NCI-H2029 (cell line): Measurements from ENCODE around the gene SNX19.

Experiments used
- DNase-seq: peaks from one replicate; lab custom pipeline; 2025; lab: John Stamatoyannopoulos, UW

Gene SNX19

DNA sequence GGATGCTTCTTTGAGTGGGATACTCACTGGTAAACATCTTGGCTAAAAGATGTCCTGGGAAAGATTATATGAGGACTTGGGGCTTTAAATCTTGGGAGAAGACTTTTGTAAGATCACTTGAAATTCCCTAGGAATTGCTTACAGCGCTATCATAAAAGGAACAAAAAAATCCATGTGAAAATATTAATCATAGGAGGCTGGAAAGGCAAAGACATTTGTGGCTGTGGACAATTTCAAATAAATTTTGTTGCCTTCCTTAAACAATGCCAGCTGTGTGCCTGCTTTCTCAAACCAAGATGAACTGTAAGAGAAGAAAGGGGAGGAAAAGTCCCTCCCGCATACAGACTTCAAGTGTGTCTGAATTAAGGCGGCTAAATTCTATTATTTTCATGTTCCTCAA, 75.6 kb downstream of the SNX19 start:
- DNase-seq: no peak

DNA sequence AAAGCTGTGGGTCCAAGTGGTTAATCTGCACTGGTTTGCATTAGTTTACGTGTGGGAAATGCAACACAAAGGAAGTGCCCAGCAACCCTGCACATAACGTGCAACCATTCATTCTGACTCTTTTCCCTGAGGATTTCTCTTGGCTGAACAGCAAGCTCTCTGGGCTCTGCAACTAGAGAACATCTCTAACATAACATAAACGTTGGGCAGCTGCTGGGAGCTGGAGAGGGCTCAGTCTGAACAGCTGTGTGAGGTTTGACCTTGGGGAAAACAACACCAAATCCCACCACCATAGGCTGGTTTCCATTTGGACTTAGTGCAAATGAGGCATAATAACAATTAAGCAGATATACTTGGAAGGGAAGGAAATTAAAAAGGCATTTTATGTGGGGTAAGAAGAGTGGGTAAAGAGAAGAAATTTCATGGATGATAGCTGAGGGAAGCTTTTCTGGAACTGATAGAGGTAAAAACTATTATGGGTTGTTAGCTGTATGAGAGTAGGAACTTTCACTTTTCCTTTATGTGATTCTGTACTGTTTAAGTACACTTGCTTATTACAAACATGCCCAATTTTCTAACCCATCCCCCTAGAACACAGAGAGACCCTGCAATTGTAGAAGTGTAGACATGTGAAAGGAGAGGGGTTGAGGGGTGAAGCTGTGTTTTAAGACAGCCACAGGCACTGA, 76.2 kb downstream of the SNX19 start:
- no peak for DNase-seq

DNA sequence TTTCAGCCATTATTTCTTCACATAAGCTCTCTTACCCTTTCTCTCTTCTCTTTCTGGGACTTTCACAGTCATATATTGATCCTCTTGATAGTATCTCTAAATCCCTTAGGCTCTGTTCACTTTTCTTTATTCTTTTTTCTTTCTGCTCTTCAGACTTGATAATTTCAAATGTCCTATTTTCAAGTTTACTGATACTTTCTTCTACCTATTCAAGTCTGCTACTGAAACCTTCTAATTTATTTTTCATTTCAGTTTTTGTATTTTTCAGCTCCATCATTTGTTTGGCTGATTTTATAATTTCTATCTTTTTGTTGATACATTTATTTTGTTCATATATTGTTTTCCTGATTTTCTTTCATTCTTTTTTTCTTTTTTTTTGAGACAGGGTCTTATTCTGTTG, 79.1 kb downstream of the SNX19 start:
- DNase-seq: no peak

DNA sequence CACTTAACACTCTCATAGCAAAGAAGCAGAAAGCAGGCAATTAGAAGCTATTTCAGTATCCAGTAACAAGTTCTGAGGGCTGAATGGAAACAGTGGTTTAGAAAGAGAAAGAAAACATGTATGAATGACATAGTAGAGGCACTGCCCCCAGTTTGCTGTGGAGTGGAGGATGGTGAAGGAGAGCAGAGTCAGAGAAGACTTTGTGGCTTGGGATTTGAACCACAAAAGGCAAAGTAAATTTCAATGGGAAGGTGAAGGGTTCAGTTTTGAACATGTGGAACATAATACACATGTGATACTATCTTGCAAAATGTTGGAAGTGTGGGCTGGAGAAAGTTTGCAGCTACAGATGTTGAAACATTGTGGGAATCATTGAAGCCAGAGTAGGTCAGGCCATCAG, 81.4 kb downstream of the SNX19 start:
- DNase-seq: no peak

DNA sequence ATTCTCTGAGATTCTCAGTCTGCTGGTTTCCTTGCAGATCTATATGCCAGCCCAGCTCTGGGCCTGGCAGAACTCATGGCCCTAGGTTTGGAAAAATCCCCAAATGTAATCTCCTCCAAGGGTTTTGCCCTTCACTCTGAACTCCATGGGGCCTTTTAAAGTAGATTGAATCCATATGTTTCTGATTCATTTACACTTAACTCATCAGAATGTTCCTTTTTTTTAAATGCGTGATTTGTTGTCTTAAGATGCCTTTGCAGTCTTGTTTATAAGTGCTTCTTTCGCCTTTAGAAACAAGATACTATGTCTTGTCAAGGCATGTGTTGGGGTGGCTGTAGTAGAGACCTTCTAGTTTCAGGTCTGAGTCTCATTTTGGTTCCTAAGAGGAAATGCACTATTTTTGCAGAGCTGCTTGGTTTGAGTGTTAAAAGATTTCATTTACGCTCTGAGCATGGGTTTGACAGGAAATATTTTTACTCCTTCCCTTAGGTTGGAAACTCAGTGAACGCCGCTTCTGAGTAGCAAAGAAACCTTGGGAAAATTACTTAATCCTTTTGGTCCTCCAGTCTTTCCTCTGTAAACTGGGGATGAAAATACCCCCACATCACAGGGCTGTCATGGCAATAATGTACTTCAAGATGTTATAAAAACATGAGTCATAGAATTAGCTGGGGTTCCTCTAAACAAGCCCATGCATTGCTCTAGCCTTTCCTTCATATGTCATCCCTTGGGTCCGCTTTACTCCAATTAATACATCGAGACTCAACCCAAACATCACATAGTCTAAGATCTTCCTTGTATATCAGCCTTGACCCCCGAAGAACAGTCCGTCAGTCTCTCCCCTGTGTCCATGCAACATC, 83.5 kb downstream of the SNX19 start:
- no peak for DNase-seq

DNA sequence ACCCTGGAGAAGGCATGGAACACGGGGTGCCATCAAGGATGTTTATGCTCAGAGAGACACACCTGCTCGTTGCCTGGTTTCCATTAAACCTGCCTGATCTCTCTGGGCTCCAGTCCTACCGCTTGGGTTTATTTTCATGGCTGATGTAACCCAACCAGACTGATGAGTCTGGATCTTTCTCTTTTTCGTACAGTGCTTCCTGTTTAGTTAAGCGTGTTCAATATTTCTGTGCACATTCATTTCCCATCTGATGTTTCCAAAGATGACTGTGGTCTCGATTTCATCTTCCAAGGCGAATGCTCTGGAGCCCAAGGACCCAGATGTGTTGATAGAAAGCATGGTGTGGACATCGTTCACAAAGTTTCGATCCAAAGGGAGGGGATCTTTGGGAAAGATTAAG, 84.3 kb downstream of the SNX19 start:
- DNase-seq: no peak

DNA sequence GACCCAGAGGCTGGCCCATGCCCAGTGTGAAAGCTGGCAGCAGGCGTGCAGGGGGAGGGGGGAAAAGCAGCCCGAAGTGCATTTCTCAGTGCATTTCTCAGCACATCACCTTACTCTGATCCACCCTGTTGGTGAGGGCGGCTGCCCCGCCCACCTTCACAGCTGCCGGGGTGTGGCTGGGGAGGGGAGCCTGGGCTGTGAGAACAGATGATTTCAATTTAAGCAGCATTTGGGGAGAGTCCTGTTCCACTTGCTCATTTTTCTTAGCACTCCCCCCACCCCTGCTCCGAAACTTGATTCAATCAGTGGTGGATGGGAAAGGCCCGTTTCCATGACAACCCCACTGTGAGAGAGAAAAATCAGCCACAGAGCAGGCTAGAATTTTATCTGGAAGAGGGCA, 84.8 kb downstream of the SNX19 start:
- DNase-seq: no peak

DNA sequence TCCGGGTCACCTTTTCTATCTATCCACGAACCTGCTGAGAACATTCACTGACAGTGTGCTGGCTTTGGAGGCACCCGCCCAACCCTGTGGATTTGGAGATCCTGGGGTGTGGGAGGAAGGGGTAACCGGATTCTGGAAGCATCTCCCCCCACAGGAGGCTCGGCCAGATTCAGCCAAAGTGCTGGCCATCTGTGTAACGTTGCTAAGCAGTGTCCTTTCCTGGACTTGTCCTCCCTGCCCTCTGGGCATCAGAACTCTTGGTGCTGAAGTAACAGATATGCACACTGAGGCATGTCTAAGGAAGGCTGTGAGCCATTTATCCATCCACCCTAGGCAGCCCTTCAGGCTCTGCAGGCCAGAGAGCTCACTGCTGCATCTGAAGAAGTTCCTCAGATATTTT, 85.7 kb downstream of the SNX19 start:
- DNase-seq: no peak

DNA sequence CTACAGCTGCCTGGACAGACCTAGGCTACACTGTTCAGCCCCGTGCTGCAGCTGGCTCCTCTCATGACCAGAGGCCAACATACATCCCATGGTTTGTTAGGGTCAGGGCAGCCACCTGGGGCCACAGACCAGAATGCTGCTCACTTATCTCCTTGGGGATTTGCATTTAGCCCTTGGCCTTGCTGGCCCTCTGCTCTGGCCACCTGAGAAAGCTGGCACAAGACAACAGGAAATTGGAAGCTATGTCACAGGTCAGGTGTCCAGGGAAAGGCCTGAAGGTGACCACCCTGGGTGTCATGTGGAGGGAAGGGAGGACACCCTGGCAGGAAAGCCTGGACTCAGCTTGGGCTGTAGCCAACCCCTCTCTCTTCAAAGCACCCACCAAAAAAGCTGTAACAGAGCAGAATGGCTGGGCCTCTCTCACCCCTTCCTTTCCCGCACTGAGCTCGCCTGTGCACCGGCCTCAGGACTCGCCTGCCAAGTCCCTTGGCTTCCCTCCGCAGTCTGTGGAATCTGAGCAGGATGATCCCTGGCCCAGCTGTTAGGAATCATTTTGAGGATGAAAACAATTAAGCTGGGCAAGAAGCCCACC, 86.3 kb downstream of the SNX19 start:
- no peak for DNase-seq

DNA sequence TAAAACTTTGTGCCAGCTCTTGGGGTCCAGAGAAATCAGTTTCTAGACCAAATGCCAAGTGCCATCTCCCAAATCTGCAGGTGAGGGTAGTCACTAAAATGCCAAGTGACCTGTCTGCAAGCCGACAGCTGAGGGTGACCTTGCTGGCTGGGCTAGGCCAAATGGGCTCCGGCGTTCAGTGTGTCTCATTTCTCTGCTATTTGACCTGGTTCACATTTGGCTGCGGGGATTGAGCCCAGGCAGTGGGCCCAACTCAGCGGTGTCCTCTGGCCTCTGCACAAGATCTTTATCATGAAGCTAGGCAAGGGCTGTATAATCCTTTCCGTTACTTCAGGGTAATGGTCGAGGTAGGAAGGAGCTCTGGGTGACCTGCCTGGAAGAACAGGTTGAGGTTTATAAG, 87.5 kb downstream of the SNX19 start:
- no peak for DNase-seq

DNA sequence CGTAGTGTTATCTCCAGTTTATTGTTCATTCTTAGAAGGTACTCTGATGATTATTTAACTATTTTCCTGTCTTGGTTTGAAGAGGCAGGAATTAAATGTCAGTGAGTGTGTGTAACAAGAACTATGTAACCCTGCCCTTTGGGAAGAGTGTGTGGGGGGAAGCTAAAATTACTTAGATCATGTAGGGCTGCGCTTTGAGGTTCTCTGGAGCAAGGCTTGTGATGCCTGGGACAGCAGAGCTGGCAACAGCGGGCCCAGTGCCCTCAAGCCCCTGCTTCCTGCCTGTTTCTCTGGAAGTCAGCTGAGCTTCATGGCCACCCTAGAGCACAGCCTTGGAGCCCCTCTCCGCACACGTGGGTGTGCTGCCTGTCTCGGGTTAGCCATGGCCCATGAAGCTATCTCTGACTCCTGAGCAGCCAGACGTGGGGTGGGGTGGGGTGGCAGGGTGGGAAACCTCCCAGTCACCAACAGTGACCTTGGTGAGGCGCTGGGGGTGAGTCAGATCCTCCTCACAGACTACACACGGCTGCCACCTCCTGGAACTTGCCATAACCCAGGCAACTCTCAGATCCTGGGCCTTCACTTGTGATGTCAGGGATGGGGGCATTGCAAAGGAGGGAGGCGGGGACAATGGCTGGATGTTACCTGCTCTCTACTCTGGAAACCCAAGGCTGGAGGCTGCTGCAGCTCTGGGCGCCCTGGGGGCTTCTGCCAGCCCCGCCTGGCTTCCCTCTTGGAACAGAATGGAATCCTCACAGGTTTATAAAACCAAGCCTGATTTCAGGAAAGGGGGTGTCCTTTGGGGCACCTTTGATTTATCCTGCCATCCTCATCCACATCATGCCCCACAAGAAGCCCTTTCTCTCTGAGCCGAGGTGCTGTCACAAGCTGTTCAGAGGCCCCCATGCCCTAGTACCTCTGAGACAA, 88.6 kb downstream of the SNX19 start:
- no peak for DNase-seq

DNA sequence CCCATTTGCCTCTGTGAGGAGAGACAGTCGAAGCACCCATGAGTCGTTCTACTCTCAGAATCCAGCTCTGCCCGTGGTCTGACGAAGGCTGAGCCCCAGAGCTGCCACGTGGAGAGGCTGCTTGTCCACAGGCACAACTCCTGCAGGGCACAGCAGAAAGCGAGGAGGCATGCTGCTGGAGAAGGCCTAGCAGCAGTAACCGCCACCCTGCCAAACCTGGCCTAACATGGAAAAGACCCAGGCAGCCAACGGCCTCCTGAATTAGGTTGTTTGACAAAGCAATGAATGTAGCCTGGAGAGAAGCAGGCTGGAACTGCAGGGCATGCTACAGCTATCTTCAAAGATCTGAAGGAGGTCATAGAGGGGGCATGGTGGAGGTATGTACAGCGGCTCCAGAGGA, 89.7 kb downstream of the SNX19 start:
- no peak for DNase-seq

DNA sequence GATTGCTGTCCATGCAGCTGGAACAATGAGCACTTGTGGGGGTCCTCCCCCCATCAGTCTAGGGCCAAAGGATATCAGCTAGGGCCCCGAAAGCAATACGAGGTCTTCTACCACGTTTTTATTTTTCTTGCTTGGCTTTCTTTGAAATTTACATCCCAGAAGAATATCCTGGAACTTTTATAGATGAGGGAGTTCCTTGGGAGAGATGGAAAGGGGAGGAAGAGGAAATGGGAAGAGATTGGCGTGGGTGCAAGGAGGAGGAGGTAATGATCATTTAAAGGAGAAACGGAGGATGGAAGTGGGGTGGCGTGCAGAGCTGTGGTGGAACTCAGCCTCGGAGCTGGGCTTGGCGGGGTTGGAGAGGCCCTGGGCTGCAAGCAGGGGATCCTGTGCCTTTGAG, 90.3 kb downstream of the SNX19 start:
- DNase-seq: no peak

DNA sequence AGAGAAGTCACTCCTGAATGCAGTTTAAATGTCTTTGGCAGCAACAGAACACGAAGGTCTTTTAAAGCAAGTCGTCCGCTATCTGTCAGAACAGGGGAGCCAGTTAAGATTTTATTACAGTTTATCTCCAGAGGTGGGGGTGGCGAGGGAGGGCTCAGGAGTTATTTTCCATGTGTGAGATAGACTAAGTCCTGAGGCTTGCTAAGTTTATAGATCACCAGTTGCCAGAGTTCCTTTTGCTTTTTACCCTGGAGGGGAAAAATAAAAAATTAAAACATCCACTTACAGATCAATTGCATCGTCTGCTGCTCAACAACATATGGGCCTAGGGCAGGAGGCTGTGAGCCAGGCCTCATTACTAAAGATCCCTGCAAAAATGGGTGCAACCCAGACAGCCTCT, 90.7 kb downstream of the SNX19 start:
- no peak for DNase-seq
